Astrocyte of the spinal cord (primary cell): ENCODE data around the gene APOL1.
"Not testable (repeated sequence)": the region's sequence is repeated elsewhere in the genome, so short reads cannot be mapped to it uniquely, and the experiment has no call there.

ENCODE experiments used
- DNase-seq: peaks from one replicate; pipeline ENCODE4 v3.0.0; 2011; ENCODE audit warnings: low read depth, low spot score
- H3K4me3 ChIP-seq: 2 replicates; pipeline ENCODE4 v1.5.1; 2011; ENCODE audit warnings: low read depth, mild to moderate bottlenecking, low read length, moderate library complexity
- in situ Hi-C: cut with HindIII; loops from 2 replicates; pipeline ENCODE4 v1.10.0; 2017; ENCODE audit warnings: low sequenced_read_pairs
- TF ChIP-seq, protein P1 (sequence below): IDR thresholded peaks from 2 replicates; pipeline ENCODE4 v1.5.1; 2012; ENCODE audit warnings: low read depth, mild to moderate bottlenecking, low read length, inconsistent platforms

APOL1 gene

DNA sequence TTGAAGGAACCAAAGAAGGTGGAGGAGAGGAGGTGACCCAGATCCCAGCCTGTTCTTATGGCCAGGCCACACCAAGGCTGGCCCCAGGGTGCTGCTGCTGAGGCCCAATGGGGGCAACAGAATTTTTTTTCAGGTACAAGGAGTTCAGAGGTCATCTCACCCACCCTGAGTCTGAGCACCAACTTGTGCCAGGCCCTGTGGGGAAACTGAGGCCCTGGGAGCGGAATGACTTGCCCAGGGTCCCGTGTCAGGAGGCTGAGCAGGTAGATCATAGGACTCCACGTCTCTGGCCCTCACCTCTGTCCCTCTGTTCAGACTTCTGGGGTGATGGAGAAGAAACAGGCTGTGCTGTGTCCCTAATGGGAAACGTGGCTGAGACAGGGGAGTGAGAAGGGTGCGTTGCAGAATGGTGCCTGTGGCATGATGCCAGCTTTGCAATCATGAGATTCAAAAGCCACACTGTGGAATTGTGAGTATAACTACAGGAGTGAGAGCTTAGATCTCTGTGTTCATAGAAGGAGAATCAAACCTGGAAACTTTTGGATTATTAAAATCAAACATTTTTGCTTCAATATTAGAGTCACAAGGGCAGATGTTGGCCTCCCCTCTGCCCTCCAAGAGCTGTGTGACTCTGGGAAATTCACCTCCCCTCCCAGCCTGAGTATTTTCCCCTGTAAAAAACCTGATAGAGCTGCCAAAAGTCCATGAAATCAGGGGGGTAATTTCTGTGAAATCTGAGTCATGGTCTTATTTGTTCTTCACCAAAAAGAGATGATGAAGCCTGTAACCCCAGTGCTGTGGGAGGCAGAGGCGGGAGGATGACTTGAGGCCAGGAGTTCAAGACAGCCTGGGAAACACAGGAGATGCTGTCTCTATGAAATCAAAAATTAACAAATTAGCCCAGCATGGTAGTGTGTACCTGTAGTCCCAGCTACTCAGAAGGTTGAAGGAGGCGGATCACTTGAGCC lies 874 bp downstream of the APOL1 start:
- TF ChIP-seq, protein P1, sequence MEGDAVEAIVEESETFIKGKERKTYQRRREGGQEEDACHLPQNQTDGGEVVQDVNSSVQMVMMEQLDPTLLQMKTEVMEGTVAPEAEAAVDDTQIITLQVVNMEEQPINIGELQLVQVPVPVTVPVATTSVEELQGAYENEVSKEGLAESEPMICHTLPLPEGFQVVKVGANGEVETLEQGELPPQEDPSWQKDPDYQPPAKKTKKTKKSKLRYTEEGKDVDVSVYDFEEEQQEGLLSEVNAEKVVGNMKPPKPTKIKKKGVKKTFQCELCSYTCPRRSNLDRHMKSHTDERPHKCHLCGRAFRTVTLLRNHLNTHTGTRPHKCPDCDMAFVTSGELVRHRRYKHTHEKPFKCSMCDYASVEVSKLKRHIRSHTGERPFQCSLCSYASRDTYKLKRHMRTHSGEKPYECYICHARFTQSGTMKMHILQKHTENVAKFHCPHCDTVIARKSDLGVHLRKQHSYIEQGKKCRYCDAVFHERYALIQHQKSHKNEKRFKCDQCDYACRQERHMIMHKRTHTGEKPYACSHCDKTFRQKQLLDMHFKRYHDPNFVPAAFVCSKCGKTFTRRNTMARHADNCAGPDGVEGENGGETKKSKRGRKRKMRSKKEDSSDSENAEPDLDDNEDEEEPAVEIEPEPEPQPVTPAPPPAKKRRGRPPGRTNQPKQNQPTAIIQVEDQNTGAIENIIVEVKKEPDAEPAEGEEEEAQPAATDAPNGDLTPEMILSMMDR, result no peak
- no peak for DNase-seq
- in situ Hi-C loops, result no loop called here
- no peak overlapping the region for H3K4me3 ChIP-seq

GRCh38 chr22:36255572-36255971 lies 2.6 kb downstream of the APOL1 start:
- in situ Hi-C loops, DNase-seq, H3K4me3 ChIP-seq: not testable (repeated sequence)

DNA sequence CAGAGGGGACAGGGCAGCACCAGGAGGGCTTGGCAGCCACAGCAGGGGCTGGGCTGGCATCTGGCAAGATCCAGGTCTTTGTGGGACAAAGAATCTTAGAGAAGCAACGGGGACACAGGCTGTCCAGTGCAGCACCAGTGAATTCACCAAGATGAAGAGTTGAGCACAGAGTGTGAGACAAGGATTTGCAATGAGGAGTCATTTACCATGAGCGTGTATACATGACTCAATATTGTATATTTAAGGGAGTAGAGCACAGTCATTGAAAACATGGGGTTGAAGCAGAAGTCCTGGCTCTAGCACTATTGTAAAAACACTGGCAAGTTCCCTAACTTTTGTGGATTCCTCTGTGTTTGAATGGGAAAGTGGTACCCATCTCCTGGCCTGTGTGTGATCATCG lies 3.5 kb downstream of the APOL1 start:
- H3K4me3 ChIP-seq, result no peak overlapping the region
- TF ChIP-seq, protein P1, result no peak
- no peak for DNase-seq
- in situ Hi-C loops, result no loop called here

DNA sequence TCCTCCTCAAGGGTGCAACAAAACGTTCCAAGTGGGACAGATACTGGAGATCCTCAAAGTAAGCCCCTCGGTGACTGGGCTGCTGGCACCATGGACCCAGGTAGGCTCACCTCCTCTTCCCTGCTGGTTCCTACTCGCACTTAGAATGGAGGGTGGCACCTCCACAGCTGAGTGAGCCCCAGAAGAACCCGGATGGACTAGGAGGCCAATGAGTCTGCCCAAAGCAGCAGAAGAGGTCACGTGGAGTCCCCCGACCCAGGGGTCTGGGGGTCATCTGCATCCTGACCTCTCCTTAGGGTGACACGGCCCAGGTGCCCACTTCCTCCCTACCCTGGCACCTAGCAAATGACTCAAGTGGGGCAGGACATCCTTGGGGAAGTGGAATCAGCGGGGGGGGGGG lies 4.4 kb downstream of the APOL1 start:
- no peak overlapping the region for H3K4me3 ChIP-seq
- TF ChIP-seq, protein P1, result no peak
- in situ Hi-C loops, result no loop called here
- DNase-seq, result no peak

- DNase-seq, result no peak
- H3K4me3 ChIP-seq, result no peak overlapping the region
- TF ChIP-seq, protein P1, result no peak
- in situ Hi-C loops, result no loop called here
These were observed 5.2 kb downstream of the APOL1 start for GRCh38 chr22:36257948-36258670.

DNA sequence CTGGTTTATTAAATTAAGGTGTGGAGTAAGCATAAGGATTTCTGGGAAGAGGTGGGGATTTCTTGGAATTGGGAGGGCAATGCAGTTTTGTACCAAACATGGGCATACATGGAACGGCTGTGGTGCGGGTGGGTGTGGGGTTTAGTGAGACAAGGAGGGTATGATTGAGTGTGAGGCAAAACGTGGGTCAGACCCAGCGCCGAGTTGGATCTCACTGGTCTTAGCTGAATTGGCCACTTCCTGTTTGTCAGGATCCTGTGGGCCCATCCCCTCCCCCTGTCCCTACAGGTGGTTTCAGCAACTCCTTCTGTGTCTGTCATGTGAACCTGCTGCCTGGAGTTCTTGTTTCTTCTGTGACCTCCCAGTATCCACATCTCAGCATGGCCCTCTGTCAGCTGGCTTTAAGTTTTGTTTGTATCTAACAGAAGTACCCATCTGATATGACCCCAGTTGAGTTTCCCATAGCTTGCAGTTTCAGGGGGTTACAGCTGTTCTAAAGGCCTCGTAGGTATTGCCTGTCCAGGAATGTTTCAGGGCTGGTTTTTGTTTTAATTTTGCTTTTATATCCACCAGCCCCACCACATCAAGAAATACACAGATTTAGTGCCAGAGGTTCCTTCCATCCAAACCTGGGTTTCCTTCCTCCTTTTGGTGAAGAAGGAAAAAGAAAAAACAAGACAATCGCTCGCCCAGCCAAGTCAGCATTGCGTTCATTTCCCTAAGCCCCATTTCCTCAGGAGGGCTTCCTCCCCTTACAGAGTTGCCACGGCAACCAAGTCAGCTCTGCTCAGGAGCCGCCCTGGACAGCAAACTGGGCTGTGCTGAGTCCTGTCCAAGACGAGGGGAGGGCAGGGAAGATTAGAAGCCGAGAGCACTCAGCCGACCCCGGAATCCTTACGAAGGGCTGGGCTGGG lies 6.0 kb downstream of the APOL1 start:
- peak; percentile 65 for DNase-seq

More for the DNA sequence above, 6.0 kb downstream of the APOL1 start:
- H3K4me3 ChIP-seq, result no peak overlapping the region
- in situ Hi-C loops, result no loop called here
- TF ChIP-seq, protein P1, result no peak
